Sigmoid colon (tissue), 4 donors: Measurements from ENCODE around the gene HNF1B.

Experiments
- POLR2A ChIP-seq, 2 donors: fragments of 450-650 bp; IDR thresholded peaks; one replicate each; pipeline ENCODE4 v1.6.1; 2016; ENCODE audit warnings: antibody characterized with exemption in 2 of 2, mild to moderate bottlenecking in 2 of 2, moderate library complexity in 2 of 2
- POLR2AphosphoS5 ChIP-seq, 4 donors: sonication (generic); formaldehyde crosslinking; IDR thresholded peaks; one replicate each; pipeline ENCODE4 v1.6.1; 2017; ENCODE audit warnings: antibody characterized with exemption in 4 of 4
- TF ChIP-seq, protein P1 (sequence below), 4 experiments: fragments of 450-650 bp in 3 of 4; fragments of 200-600 bp in 1 of 4; IDR thresholded peaks; one replicate each; pipeline ENCODE4 v1.5.1; 2016 to 2019; ENCODE audit warnings: antibody characterized with exemption in 4 of 4, mild to moderate bottlenecking in 3 of 4, moderate library complexity in 2 of 4

DNA sequence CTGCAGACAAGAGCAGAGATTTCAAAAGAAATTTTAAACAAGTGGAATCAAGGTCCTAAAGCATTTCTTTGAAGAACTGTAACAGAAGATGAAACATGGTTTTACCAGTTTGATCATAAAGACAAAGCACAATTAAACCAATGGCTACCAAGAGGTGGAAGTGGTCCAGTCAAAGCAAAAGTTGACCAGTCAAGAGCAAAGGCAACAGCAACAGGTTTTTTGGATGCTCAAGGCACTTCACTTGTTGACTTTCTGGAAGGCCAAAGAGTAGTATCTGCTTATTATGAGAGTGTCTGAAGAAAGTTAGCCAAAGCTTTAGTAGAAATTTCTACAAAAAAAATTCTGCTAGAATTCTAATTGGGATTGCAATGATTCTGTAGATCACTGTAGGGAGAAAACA is 106.9 kb downstream of the HNF1B start:
- TF ChIP-seq, protein P1, sequence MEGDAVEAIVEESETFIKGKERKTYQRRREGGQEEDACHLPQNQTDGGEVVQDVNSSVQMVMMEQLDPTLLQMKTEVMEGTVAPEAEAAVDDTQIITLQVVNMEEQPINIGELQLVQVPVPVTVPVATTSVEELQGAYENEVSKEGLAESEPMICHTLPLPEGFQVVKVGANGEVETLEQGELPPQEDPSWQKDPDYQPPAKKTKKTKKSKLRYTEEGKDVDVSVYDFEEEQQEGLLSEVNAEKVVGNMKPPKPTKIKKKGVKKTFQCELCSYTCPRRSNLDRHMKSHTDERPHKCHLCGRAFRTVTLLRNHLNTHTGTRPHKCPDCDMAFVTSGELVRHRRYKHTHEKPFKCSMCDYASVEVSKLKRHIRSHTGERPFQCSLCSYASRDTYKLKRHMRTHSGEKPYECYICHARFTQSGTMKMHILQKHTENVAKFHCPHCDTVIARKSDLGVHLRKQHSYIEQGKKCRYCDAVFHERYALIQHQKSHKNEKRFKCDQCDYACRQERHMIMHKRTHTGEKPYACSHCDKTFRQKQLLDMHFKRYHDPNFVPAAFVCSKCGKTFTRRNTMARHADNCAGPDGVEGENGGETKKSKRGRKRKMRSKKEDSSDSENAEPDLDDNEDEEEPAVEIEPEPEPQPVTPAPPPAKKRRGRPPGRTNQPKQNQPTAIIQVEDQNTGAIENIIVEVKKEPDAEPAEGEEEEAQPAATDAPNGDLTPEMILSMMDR (IDR thresholded peaks at IDR 0.05): no peak
- TF ChIP-seq POLR2AphosphoS5 (IDR thresholded peaks at IDR 0.05) (no peak), POLR2A (IDR thresholded peaks at IDR 0.05) (no peak)
